ENCODE results near the gene ZNF385A. TPM values are rescaled to one million over a fixed set of nuclear protein-coding genes. Genes with fewer than 3 reads are reported as not detected.
A peak's percentile ranks its signal among the peaks of the same experiment; 100 is the strongest.

Gene ZNF385A
- total and polyA plus RNA-seq, 9 of the 15 experiments (the other 6 are each of a cell fraction or from before 2014, with no cell fraction given) = 1.0 to 111 (median 7.7) TPM

GRCh38 chr12:54398995-54399793 lies 14.7 kb upstream of the ZNF385A start (continued):
- TF ChIP-seq MLX (CRISPR knock-in tag; conservative IDR thresholded peaks at IDR 0.05) (no peak), HOXB6 (CRISPR knock-in tag; IDR thresholded peaks at IDR 0.05; ENCODE audit: borderline replicate concordance) (no peak), MAFG (tag; conservative IDR thresholded peaks at IDR 0.05) (no peak), ZBTB12 (CRISPR knock-in tag; IDR thresholded peaks at IDR 0.05) (no peak), YY1 (IDR thresholded peaks at IDR 0.05; ENCODE audit: borderline replicate concordance in 1 of 3, control insufficient read depth in 1 of 3, extremely low read depth in 1 of 3, insufficient read depth in 3 of 3, insufficient read length in 1 of 3, insufficient replicate concordance in 2 of 3, low read depth in 1 of 3, low read length in 2 of 3) (peak in 2 of 3 experiments; percentile 11 to 41), PHB2 (IDR thresholded peaks at IDR 0.05; ENCODE audit: low read depth) (no peak), HLTF (IDR thresholded peaks at IDR 0.05) (no peak), NR3C1 (CRISPR knock-in tag; IDR thresholded peaks at IDR 0.05) (no peak), CREB1 (IDR thresholded peaks at IDR 0.05) (no peak), CREB1 (CRISPR knock-in tag; IDR thresholded peaks at IDR 0.05) (no peak), TAL1 (IDR thresholded peaks at IDR 0.05) (no peak), THRA (IDR thresholded peaks at IDR 0.05) (no peak), HNRNPLL (IDR thresholded peaks at IDR 0.05; ENCODE audit: low read depth, low read length, poor library complexity, severe bottlenecking) (peak; percentile 20), HMG20A (CRISPR knock-in tag; conservative IDR thresholded peaks at IDR 0.05) (no peak), BRCA1 (IDR thresholded peaks at IDR 0.05) (no peak), BRCA1 (CRISPR knock-in tag; IDR thresholded peaks at IDR 0.05) (no peak), CCNT2 (IDR thresholded peaks at IDR 0.05; ENCODE audit: borderline replicate concordance, extremely low read depth, insufficient read length, low read depth, low read length) (no peak), ZBTB9 (CRISPR knock-in tag; IDR thresholded peaks at IDR 0.05) (no peak), PTRF (tag; IDR thresholded peaks at IDR 0.05) (no peak), MXD1 (CRISPR knock-in tag; IDR thresholded peaks at IDR 0.05; ENCODE audit: borderline replicate concordance, poor library complexity, severe bottlenecking) (no peak), ZNF75A (CRISPR knock-in tag; IDR thresholded peaks at IDR 0.05) (no peak), ZNF76 (CRISPR knock-in tag; IDR thresholded peaks at IDR 0.05; ENCODE audit: borderline replicate concordance) (no peak), CTBP1 (IDR thresholded peaks at IDR 0.05; ENCODE audit: borderline replicate concordance) (peak; percentile 40; the same call in 1 of the 2 replicates), ZNF3 (CRISPR knock-in tag; IDR thresholded peaks at IDR 0.05) (no peak)
